Measurements from ENCODE around the gene DCLK2.

DCLK2 gene

DNA sequence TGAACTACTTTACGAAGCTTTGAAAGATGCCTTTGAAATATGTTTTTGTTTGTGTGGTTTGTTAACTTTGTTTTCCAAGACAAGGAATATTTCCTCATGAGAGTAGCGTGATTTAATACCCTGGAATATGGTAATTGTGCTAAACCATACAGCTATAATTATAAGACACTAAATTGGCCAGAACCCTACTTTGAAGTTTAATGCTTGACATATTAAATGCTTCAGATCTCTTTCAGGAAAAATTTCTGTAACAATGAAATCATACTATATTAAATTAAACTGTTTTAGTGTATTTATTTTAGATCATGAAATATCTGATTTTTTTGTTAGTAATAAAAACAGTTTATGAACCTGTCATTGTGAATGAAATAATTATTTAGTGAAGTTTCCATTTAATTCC lies 63.5 kb downstream of the DCLK2 start:
- H3K27ac ChIP-seq, result no peak overlapping the region
- H3K4me3 ChIP-seq, result no peak overlapping the region
- H3K9ac ChIP-seq, result no peak overlapping the region
- peaks cover 22% of the 10 kb centered on the region for H3K9me3 ChIP-seq
- no peaks in the 10 kb centered on the region for H3K36me3 ChIP-seq
- H3K27me3 ChIP-seq, result no peaks in the 10 kb centered on the region
- no peak for TF ChIP-seq Cebpa-rat (IDR thresholded peaks at IDR 0.05)
- H4K20me1 ChIP-seq, result no peaks in the 10 kb centered on the region
- H3K4me2 ChIP-seq, result no peak overlapping the region
- H3K4me1 ChIP-seq, result peaks cover 4% of the 10 kb centered on the region

- Histone ChIP-seq H3K9me3 (peaks cover 22% of the 10 kb centered on the region), H3K4me1 (no peaks in the 10 kb centered on the region), H3K9ac (no peak overlapping the region), H4K20me1 (no peaks in the 10 kb centered on the region), H3K4me2 (no peak overlapping the region), H3K27me3 (no peaks in the 10 kb centered on the region), H3K4me3 (no peak overlapping the region), H3K27ac (no peak overlapping the region), H3K36me3 (no peaks in the 10 kb centered on the region)
- no peak for TF ChIP-seq Cebpa-rat (IDR thresholded peaks at IDR 0.05)
Observed at GRCh38 chr4:150142831-150143230, 64.6 kb downstream of the DCLK2 start.

DNA sequence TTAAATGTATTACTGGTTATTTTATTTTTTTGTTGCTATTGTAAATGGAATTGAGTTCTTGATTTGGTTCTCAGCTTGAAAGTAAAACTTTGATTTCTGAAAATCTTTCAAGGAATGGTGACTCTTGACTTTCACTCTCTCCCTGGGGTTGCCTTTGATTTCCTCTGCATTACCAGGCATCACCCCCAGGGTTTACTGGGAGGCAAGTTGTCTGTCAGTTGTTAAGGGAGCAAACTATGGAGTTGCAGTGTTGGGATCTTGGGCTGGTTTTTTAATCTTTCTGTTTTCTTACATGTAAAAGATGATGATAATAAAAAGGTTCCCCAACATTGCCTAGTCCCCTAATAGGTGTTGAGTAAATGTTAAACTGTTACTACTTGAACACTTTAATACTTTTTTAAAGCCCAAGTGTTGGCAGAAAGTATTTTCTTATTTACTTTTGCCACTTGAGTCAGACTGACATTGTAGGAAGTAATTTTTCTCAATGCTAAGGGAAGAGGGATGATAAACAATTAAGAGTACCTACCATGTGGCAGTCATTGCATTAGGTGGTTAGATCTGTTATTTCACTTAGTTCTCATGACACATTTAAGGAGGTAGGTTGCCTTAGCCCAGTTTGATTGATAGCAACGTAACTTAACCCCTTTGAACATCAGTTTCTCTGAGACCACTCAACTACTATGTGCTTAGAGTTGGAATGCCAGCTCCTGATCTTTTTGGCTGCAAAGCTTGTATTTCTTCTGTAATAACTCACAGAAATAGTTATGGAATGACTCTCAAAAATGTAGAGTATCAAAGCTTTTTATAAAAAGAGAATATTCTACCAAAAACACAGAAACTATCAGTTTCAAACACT lies 67.1 kb downstream of the DCLK2 start:
- no peak for TF ChIP-seq Cebpa-rat (IDR thresholded peaks at IDR 0.05)
- H3K4me2 ChIP-seq, result no peak overlapping the region
- no peaks in the 10 kb centered on the region for H3K36me3 ChIP-seq
- no peak overlapping the region for H3K9ac ChIP-seq
- peaks cover 22% of the 10 kb centered on the region for H3K9me3 ChIP-seq
- no peak overlapping the region for H3K4me3 ChIP-seq
- H4K20me1 ChIP-seq, result no peaks in the 10 kb centered on the region
- no peaks in the 10 kb centered on the region for H3K4me1 ChIP-seq
- H3K27ac ChIP-seq, result no peak overlapping the region
- no peaks in the 10 kb centered on the region for H3K27me3 ChIP-seq

DNA sequence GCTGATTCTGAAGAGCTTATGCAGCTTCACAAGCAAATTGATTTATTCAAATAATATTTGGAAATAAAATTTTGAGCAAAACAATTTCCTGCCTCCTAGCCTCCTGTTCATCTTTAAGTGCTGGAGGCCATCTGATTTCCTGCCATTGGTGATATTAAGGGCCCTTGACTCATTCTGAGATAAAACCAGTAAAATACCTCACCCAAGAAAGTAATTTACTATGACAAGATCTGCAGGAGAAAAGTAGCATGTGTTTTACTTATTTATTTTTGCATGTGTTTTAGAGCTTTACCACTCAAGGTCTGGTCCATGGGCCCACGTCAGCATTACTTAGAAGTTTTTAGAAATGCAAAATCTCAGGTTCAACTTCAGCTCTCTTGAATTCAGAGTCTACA lies 67.7 kb downstream of the DCLK2 start:
- H3K27ac ChIP-seq, result no peak overlapping the region
- no peak overlapping the region for H3K9ac ChIP-seq
- peaks cover 4% of the 10 kb centered on the region; the same call in 1 of the 2 replicates for H3K4me1 ChIP-seq
- no peak overlapping the region for H3K4me2 ChIP-seq
- no peaks in the 10 kb centered on the region for H3K27me3 ChIP-seq
- TF ChIP-seq Cebpa-rat (IDR thresholded peaks at IDR 0.05), result no peak
- peaks cover 22% of the 10 kb centered on the region for H3K9me3 ChIP-seq
- H3K4me3 ChIP-seq, result no peak overlapping the region
- H4K20me1 ChIP-seq, result no peaks in the 10 kb centered on the region
- no peaks in the 10 kb centered on the region for H3K36me3 ChIP-seq

DNA sequence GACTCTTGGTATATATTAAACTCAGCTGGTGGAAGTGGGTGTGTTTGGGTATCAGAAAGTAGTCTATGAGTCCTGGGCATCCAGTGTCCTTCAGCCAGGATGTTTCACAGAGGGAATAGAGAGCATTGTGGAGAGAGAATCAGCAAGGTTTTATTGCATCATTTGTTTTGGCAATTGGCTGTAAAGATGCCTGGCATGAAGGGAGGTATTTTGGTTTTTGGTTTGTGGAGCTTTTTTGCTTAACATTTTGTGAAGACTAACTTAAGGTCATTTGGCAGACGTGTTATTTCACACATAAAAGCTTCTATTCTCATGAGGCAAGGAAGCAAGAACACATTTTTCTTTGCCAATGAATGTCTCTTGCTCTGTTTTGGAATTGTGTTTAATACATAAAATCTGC lies 71.1 kb downstream of the DCLK2 start:
- Histone ChIP-seq H3K4me1 (peaks cover 4% of the 10 kb centered on the region; the same call in 1 of the 2 replicates), H3K36me3 (no peaks in the 10 kb centered on the region), H3K4me3 (no peak overlapping the region), H3K4me2 (no peak overlapping the region), H4K20me1 (no peaks in the 10 kb centered on the region), H3K9me3 (peaks cover 3% of the 10 kb centered on the region; the same call in 1 of the 2 replicates), H3K27me3 (no peaks in the 10 kb centered on the region), H3K27ac (no peak overlapping the region), H3K9ac (no peak overlapping the region)
- TF ChIP-seq Cebpa-rat (IDR thresholded peaks at IDR 0.05), result no peak

GRCh38 chr4:150150629-150151062 lies 72.4 kb downstream of the DCLK2 start:
- H3K27ac ChIP-seq, result no peak overlapping the region
- TF ChIP-seq Cebpa-rat (IDR thresholded peaks at IDR 0.05), result no peak

DNA sequence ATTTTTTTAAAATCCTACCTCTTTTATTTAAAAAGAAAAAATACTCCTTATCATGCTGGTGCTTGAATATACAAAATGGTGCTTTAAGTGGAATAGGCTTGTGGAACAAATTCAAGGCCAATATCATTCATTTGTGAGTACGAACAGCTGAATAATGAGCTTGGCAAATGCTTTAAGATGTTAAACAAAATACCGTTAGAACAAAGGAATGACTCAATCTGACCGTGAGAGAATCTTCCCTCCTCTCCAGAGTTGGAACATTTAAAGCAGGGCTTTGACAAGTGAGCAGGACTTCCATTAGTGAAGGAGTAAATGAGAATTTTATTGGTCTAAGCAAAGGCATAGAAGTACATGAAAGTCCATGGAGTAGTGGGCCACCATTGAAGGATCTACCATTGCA lies 74.5 kb downstream of the DCLK2 start:
- no peaks in the 10 kb centered on the region for H3K36me3 ChIP-seq
- no peaks in the 10 kb centered on the region for H3K9me3 ChIP-seq
- no peak overlapping the region for H3K27ac ChIP-seq

More at GRCh38 chr4:150150629-150151062, 72.4 kb downstream of the DCLK2 start:
- Histone ChIP-seq H3K4me1 (peaks cover 4% of the 10 kb centered on the region; the same call in 1 of the 2 replicates), H3K36me3 (no peaks in the 10 kb centered on the region), H4K20me1 (no peaks in the 10 kb centered on the region), H3K9me3 (no peaks in the 10 kb centered on the region), H3K4me3 (no peak overlapping the region), H3K4me2 (no peak overlapping the region), H3K27me3 (no peaks in the 10 kb centered on the region), H3K9ac (no peak overlapping the region)

DNA sequence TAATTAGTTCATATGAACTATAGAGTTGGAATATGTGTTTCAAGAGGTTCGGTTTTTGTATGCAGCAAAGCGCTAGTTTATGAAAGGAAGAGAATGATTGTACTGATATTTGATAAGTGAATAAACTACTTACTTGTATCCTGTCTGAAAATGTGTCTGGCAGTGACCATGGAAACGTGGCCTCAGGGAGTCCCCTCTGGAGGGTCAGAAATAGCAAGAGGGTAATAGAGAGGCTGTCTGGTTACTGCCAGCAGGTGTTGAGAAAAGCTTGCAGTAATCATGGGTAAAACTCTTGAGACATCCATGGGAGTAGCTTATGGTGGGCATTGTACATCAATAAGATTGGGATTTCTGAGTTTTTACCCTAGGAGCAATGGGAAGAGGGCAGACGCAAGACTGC lies 77.1 kb downstream of the DCLK2 start:
- no peaks in the 10 kb centered on the region for H3K36me3 ChIP-seq
- H3K4me1 ChIP-seq, result peaks cover 11% of the 10 kb centered on the region
- H3K4me3 ChIP-seq, result no peak overlapping the region
- no peak overlapping the region for H3K9ac ChIP-seq
- no peak overlapping the region for H3K4me2 ChIP-seq
- no peak overlapping the region for H3K27ac ChIP-seq
- H4K20me1 ChIP-seq, result no peaks in the 10 kb centered on the region
- no peaks in the 10 kb centered on the region for H3K9me3 ChIP-seq
- H3K27me3 ChIP-seq, result no peaks in the 10 kb centered on the region
- no peak for TF ChIP-seq Cebpa-rat (IDR thresholded peaks at IDR 0.05)

More for the DNA sequence above, 74.5 kb downstream of the DCLK2 start:
- no peaks in the 10 kb centered on the region for H4K20me1 ChIP-seq
- TF ChIP-seq Cebpa-rat (IDR thresholded peaks at IDR 0.05), result no peak
- no peak overlapping the region for H3K4me2 ChIP-seq
- no peak overlapping the region for H3K4me3 ChIP-seq
- H3K27me3 ChIP-seq, result no peaks in the 10 kb centered on the region
- peaks cover 4% of the 10 kb centered on the region; the same call in 1 of the 2 replicates for H3K4me1 ChIP-seq
- no peak overlapping the region for H3K9ac ChIP-seq

DNA sequence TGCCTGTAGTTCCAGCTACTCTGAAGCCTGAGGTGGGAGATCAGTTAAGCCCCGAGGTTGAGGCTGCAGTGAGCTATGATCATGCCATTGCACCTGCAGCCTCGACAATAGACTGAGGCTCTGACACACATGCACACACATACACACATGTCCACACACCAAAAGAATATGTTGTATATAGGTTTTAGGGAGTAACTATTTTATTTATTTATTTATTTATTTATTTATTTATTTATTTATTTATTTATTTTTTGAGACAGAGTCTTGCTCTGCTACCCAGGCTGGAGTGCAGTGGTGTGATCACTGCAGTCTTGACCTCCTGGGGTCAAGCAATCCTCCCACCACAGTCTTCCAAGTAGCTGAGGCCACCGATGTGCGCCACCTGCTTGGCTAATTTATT lies 78.3 kb downstream of the DCLK2 start:
- no peaks in the 10 kb centered on the region for H3K36me3 ChIP-seq
- no peaks in the 10 kb centered on the region for H3K27me3 ChIP-seq
- no peak for TF ChIP-seq Cebpa-rat (IDR thresholded peaks at IDR 0.05)
- no peak overlapping the region for H3K27ac ChIP-seq
- no peak overlapping the region for H3K9ac ChIP-seq
- no peak overlapping the region for H3K4me2 ChIP-seq
- no peak overlapping the region for H3K4me3 ChIP-seq
- no peaks in the 10 kb centered on the region for H3K9me3 ChIP-seq
- H4K20me1 ChIP-seq, result no peaks in the 10 kb centered on the region
- peaks cover 6% of the 10 kb centered on the region for H3K4me1 ChIP-seq

DNA sequence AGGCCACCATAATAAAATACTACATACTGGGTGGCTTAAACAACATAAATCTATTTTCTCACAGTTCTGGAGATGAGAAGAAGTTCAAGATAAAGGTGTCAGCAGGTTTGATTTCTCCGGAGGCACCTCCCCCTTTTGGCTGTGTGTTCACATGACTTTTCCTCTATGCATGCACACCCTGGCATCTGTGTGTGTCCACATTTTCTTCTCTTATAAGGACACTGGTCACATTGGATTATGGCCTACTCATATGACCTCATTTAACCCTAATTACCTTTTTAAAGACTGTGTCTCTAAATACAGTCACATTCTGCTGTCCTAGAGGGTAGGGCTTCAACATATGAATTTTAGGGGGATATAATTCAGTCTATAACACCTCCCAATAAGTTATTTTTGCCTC lies 79.8 kb downstream of the DCLK2 start:
- no peaks in the 10 kb centered on the region; the same call in 1 of the 2 replicates for H3K36me3 ChIP-seq
- TF ChIP-seq Cebpa-rat (IDR thresholded peaks at IDR 0.05), result no peak
- H3K9ac ChIP-seq, result no peak overlapping the region
- peaks cover 6% of the 10 kb centered on the region for H3K4me1 ChIP-seq
- no peak overlapping the region for H3K4me3 ChIP-seq
- no peaks in the 10 kb centered on the region for H3K27me3 ChIP-seq
- no peak overlapping the region for H3K4me2 ChIP-seq
- no peaks in the 10 kb centered on the region for H4K20me1 ChIP-seq
- no peak overlapping the region for H3K27ac ChIP-seq
- H3K9me3 ChIP-seq, result no peaks in the 10 kb centered on the region

All from BLaER1 (cell line).